DND-41 (cell line): ENCODE measurements around the gene CAPN6.

Experiments
- ATAC-seq: fragments of 200-7000 bp; cut with Tn5 transposase; 3 replicates; pipeline ENCODE4 v1.9.1; 2021; ENCODE audit warnings: low read depth; ENCODE audit not compliant: insufficient read depth
- DNase-seq: peaks from one replicate; pipeline ENCODE4 v3.0.0-alpha.2; 2020
- H2AFZ ChIP-seq: 2 replicates; pipeline ENCODE4 v1.6.0; 2012; ENCODE audit warnings: low read depth, low read length
- H3K27ac ChIP-seq: 2 replicates; pipeline ENCODE4 v1.5.1; 2012; ENCODE audit warnings: low read length, inconsistent platforms
- H3K27me3 ChIP-seq: fragments of 200-600 bp; sonication (generic); 2 replicates; pipeline ENCODE4 v1.6.0; 2012; ENCODE audit warnings: low read length, mild to moderate bottlenecking, inconsistent platforms; ENCODE audit not compliant: insufficient read depth, poor library complexity
- H3K36me3 ChIP-seq: 2 replicates; pipeline ENCODE4 v1.5.1; 2012; ENCODE audit warnings: low read length, inconsistent platforms; ENCODE audit not compliant: insufficient read depth
- H3K4me1 ChIP-seq: 2 replicates; pipeline ENCODE4 v1.5.1; 2012; ENCODE audit warnings: mild to moderate bottlenecking, low read length; ENCODE audit not compliant: insufficient read depth
- H3K4me2 ChIP-seq: 2 replicates; pipeline ENCODE4 v1.6.0; 2012; ENCODE audit warnings: mild to moderate bottlenecking, moderate library complexity, low read length, inconsistent platforms; ENCODE audit not compliant: insufficient read depth
- H3K4me3 ChIP-seq, 2 experiments: fragments of 200-600 bp in 1 of 2; shearing (Covaris generic) in 1 of 2; 2 replicates each; pipeline ENCODE4 v1.5.1; 2012 to 2016; ENCODE audit warnings: inconsistent platforms in 2 of 2, low read length in 2 of 2, mild to moderate bottlenecking in 2 of 2, low read depth in 1 of 2, moderate library complexity in 1 of 2
- H3K79me2 ChIP-seq: 2 replicates; pipeline ENCODE4 v1.6.0; 2012; ENCODE audit warnings: low read length, inconsistent platforms; ENCODE audit not compliant: insufficient read depth
- H3K9ac ChIP-seq: 2 replicates; pipeline ENCODE4 v1.6.0; 2012; ENCODE audit warnings: low read depth, mild to moderate bottlenecking, inconsistent platforms, low read length, moderate library complexity
- H3K9me3 ChIP-seq: 2 replicates; pipeline ENCODE4 v1.5.1; 2012; ENCODE audit warnings: low read length, moderate library complexity, mild to moderate bottlenecking, inconsistent platforms; ENCODE audit not compliant: insufficient read depth, severe bottlenecking
- H4K20me1 ChIP-seq: 2 replicates; pipeline ENCODE4 v1.6.0; 2012; ENCODE audit warnings: low read length; ENCODE audit not compliant: insufficient read depth
- CTCF ChIP-seq: IDR thresholded peaks from 2 replicates; pipeline ENCODE4 v1.5.1; 2012; ENCODE audit warnings: borderline replicate concordance, low read length, moderate library complexity, mild to moderate bottlenecking; ENCODE audit not compliant: poor library complexity, severe bottlenecking; ENCODE audit errors: extremely low read depth
- EZH2 ChIP-seq: IDR thresholded peaks from 3 replicates; pipeline ENCODE4 v1.6.1; 2012; ENCODE audit warnings: borderline replicate concordance, low read depth, mild to moderate bottlenecking, moderate library complexity, low read length, inconsistent platforms; ENCODE audit not compliant: severe bottlenecking

CAPN6 gene

GRCh38 chrX:111207851-111208250 is 62.4 kb downstream of the CAPN6 start:
- H3K9ac ChIP-seq = no peak overlapping the region
- H3K4me3 ChIP-seq = no peak overlapping the region
- no peak for ATAC-seq
- H3K4me2 ChIP-seq = no peak overlapping the region
- no peak overlapping the region for H2AFZ ChIP-seq
- H3K36me3 ChIP-seq = no peaks in the 10 kb centered on the region
- no peaks in the 10 kb centered on the region for H4K20me1 ChIP-seq
- H3K27me3 ChIP-seq = no peaks in the 10 kb centered on the region
- H3K4me1 ChIP-seq = no peaks in the 10 kb centered on the region
- no peaks in the 10 kb centered on the region for H3K79me2 ChIP-seq
- no peak overlapping the region for H3K27ac ChIP-seq
- no peaks in the 10 kb centered on the region for H3K9me3 ChIP-seq
- no peak for DNase-seq
- TF ChIP-seq CTCF = no peak
- no peak for TF ChIP-seq EZH2

- TF ChIP-seq EZH2 = no peak
- no peak for TF ChIP-seq CTCF
- ATAC-seq (no peak), DNase-seq (no peak)
Measured at GRCh38 chrX:111200327-111200726, 70.0 kb downstream of the CAPN6 start.

GRCh38 chrX:111199505-111199904 is 70.8 kb downstream of the CAPN6 start:
- Histone ChIP-seq H3K27me3 (no peaks in the 10 kb centered on the region), H3K4me1 (no peaks in the 10 kb centered on the region), H3K4me2 (no peak overlapping the region), H3K79me2 (no peaks in the 10 kb centered on the region), H3K9me3 (no peaks in the 10 kb centered on the region), H4K20me1 (no peaks in the 10 kb centered on the region), H3K4me3 (no peak overlapping the region), H3K36me3 (no peaks in the 10 kb centered on the region), H2AFZ (no peak overlapping the region), H3K27ac (no peak overlapping the region), H3K9ac (no peak overlapping the region)
- TF ChIP-seq EZH2 (no peak), CTCF (no peak)
- ATAC-seq (no peak), DNase-seq (no peak)

More at GRCh38 chrX:111200327-111200726, 70.0 kb downstream of the CAPN6 start:
- no peak overlapping the region for H2AFZ ChIP-seq
- no peaks in the 10 kb centered on the region for H3K4me1 ChIP-seq
- no peak overlapping the region for H3K9ac ChIP-seq
- no peaks in the 10 kb centered on the region for H3K79me2 ChIP-seq
- H3K4me2 ChIP-seq = no peak overlapping the region
- H3K27ac ChIP-seq = no peak overlapping the region
- no peak overlapping the region for H3K4me3 ChIP-seq
- H3K27me3 ChIP-seq = no peaks in the 10 kb centered on the region
- no peaks in the 10 kb centered on the region for H3K9me3 ChIP-seq
- H3K36me3 ChIP-seq = no peaks in the 10 kb centered on the region
- no peaks in the 10 kb centered on the region for H4K20me1 ChIP-seq
